Measurements from ENCODE around the gene KCNE5.
"Not testable (repeated sequence)": the region's sequence is repeated elsewhere in the genome, so short reads cannot be mapped to it uniquely, and the experiment has no call there.

KCNE5 gene

DNA sequence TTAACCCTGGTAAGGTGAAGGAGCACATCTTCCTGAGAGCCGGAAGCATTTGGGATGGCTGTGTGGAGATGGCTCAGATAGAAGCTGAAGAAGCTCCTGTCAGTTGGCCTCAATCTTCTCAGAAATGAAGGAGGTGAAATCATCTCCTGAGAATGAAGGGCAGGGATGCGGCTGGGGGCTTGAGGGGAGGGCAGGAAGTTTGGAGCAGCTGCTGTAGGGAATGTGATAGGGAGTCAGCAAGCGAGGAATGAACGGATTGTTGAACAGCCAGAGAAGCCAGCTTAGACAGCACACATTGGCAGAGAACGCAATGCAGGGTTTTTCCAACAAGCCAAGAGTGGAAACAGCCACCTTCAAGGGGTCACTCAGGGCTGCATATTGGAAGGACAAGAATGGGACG lies 10.0 kb downstream of the KCNE5 start:
- DNase-seq (ENCODE audit: low read depth in 3 of 3): no peak

DNA sequence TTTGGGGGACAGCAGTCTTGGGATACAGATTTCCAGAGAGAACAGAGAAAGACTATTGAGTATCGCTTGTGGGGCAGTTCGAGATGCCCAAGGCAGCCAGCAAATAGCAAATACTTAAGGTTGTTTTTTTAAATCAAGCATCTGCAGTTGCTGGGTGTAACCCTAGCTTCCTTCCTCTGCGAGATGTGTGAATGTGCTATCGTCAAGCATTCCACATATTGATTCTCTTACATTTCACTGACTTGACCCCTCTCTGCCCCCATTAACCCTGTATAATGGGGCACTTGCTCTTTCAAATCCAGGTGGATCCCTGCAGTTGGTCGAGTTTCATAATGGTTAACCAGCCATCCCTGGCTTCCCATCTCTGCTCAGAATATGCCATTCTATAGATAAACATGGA lies 23.5 kb downstream of the KCNE5 start:
- no peak for DNase-seq (ENCODE audit: low read depth in 3 of 3)

DNA sequence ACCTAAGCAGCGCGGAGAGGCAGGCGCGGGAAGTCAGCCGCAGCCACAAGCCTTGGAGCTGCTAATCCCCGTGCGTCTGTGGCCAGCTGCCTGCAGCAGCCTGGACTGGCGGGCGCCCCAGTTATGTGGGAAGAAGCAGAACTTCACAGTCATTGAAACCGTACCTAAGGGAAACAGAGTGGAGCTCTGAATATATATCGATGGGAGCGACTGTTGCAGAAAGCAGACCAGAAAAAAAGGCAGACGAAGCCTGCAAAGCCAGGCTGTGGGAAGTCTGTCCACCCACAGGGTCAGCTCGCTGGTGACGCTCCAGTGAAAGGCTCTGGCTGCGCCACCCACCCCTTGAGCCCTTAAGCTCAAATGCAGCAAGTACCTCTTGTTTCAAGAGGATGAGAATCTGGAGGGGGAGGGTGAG lies 24.7 kb downstream of the KCNE5 start:
- DNase-seq (ENCODE audit: low read depth in 3 of 3): no peak

DNA sequence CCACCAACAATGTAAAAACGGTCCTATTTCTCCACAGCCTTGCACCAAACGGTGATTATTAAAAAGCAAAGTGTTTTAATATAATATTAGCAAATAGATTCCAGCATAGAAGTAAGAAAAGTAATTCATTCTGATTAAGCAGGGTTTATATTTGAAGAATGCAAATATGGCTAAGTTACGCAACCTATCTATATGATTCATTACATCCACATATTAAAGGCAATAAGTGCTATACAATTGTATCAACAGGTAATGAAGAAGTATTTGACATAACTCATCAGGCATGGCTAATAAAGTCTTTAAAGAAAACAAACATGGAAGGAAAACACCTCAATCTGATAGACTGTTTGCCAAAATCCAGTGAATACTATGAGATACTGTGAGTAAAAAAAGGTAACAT lies 29.0 kb downstream of the KCNE5 start:
- DNase-seq (ENCODE audit: low read depth in 3 of 3): no peak

DNA sequence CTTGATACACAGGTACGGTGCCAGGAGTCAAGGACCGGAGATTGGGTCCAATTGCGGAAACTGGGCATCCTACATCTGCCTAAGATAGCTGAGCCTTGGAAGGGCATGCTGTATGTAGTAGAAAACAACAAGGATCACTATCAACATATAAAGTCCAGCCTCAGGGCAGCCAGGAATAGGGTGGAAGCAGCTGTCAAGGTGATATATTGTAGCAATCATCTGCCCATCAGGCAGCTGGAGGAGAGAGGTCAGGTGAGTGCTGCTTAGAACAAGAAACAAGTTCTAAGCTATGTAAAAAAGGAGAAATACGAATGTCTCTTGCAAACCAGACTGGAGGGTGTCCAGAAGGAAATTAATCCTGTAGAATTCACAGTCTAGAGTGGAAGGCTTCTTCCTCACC lies 34.8 kb downstream of the KCNE5 start:
- DNase-seq (ENCODE audit: low read depth in 3 of 3): no peak

DNA sequence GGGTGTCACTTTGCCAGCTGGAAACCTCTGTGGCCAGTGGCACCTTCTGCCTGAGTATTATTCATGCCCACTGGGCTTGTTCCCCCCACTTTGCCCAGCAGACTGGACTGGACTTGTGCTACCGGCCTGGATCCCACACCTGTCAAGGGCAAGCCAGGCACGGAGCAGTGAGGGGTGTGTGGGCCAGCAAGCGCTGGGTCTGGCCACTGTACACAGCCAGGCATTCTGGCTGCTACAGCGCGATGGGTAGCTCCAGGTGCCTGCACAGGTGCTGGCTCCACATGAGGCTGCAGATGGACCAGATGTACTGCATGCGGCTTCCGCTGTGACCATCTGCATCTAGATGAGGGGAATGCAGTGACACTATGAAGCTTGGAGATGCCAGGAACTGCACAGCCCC lies 39.5 kb downstream of the KCNE5 start:
- no peak for DNase-seq (ENCODE audit: low read depth in 3 of 3)

DNA sequence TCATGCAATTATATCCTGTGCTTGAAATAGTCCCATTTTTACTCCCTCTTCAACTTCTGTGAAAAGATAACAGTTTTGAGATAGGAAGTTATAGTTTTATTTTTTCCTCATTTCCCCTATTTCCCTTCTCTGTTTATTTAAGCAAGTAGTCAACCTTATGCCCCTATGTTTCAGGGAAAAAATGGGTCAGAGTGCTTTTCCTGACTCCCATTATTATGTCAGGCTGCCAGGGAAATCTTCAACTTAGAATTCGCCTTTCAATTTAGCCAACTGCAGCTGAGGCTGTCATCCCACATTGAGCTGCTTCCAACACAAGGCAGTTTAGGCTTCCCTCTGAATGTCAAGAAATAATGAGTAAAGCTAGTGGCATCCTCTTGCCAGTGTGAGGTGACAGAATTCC lies 46.1 kb downstream of the KCNE5 start:
- DNase-seq (ENCODE audit: low read depth in 3 of 3): no peak

DNA sequence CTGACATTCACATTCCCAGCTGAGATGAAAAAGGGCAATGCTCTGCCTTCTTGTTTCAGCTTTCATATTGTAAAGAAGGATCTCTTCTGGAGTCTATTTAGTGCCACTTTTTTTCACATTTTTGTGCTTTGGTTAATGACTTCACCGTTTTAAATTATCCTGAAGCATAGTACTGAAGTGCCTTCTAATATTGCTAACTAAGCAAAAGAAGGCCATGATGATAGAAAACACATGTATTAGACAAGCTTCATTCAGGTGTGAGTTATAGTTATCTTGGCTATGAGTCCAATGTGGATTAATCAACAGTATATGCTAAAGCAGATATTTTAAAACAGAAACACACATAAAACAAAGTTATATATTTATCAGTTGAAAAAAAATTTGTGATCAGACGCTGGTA lies 47.9 kb downstream of the KCNE5 start:
- DNase-seq (ENCODE audit: low read depth in 3 of 3): no peak

DNA sequence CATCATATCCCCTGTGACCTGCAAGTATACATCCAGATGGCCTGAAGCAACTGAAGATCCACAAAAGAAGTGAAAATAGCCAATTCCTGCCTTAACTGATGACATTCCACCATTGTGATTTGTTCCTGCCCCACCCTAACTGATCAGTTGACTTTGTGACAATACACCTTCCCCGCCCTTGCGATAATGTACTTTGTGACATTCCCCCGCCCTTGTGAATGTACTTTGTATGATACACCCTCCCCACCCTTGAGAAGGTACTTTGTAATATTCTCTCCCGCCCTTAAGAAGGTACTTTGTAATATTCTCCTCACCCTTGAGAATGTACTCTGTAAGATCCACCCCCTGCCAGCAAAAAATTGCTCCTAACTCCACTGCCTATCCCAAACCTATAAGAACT lies 48.9 kb downstream of the KCNE5 start:
- not testable (repeated sequence) for DNase-seq (ENCODE audit: low read depth in 3 of 3)
